GM06990 (cell line): Measurements from ENCODE around the gene PEA15.

Experiments used
- DNase-seq: peaks from one replicate; pipeline ENCODE4 v3.0.0-alpha.2; 2011; ENCODE audit not compliant: insufficient read length; ENCODE audit errors: extremely low read depth
- H3K27me3 ChIP-seq: replicated peaks from 2 replicates; pipeline ENCODE4 v1.6.0; 2011; ENCODE audit warnings: low read length; ENCODE audit not compliant: control insufficient read depth, insufficient read depth
- H3K36me3 ChIP-seq: 2 replicates; pipeline ENCODE4 v1.5.1; 2011; ENCODE audit warnings: low read length; ENCODE audit not compliant: control insufficient read depth, insufficient read depth
- H3K4me3 ChIP-seq: replicated peaks from 2 replicates; pipeline ENCODE4 v1.5.1; 2011; ENCODE audit warnings: low read depth, mild to moderate bottlenecking, control low read depth, low read length
- TF ChIP-seq, protein P1 (sequence below): IDR thresholded peaks from 2 replicates; pipeline ENCODE4 v1.5.1; 2011; ENCODE audit warnings: low read length, control low read depth, mild to moderate bottlenecking, inconsistent platforms; ENCODE audit not compliant: insufficient read depth, poor library complexity, severe bottlenecking

The PEA15 gene

GRCh38 chr1:160166166-160166868, 38.9 kb upstream of the PEA15 start:
- Histone ChIP-seq H3K4me3 (no peak overlapping the region), H3K27me3 (no peaks in the 10 kb centered on the region), H3K36me3 (no peaks in the 10 kb centered on the region)
- TF ChIP-seq, protein P1, sequence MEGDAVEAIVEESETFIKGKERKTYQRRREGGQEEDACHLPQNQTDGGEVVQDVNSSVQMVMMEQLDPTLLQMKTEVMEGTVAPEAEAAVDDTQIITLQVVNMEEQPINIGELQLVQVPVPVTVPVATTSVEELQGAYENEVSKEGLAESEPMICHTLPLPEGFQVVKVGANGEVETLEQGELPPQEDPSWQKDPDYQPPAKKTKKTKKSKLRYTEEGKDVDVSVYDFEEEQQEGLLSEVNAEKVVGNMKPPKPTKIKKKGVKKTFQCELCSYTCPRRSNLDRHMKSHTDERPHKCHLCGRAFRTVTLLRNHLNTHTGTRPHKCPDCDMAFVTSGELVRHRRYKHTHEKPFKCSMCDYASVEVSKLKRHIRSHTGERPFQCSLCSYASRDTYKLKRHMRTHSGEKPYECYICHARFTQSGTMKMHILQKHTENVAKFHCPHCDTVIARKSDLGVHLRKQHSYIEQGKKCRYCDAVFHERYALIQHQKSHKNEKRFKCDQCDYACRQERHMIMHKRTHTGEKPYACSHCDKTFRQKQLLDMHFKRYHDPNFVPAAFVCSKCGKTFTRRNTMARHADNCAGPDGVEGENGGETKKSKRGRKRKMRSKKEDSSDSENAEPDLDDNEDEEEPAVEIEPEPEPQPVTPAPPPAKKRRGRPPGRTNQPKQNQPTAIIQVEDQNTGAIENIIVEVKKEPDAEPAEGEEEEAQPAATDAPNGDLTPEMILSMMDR: no peak
- no peak for DNase-seq

GRCh38 chr1:160167056-160167455, 38.1 kb upstream of the PEA15 start:
- Histone ChIP-seq H3K36me3 (no peaks in the 10 kb centered on the region), H3K4me3 (no peak overlapping the region), H3K27me3 (no peaks in the 10 kb centered on the region)
- DNase-seq: no peak
- TF ChIP-seq, protein P1: no peak

- H3K4me3 ChIP-seq: no peak overlapping the region
- DNase-seq: no peak
- H3K27me3 ChIP-seq: no peaks in the 10 kb centered on the region
- TF ChIP-seq, protein P1: no peak
- H3K36me3 ChIP-seq: no peaks in the 10 kb centered on the region
Observed at GRCh38 chr1:160167580-160167979, 37.6 kb upstream of the PEA15 start.

- no peak for DNase-seq
- H3K4me3 ChIP-seq: no peak overlapping the region
- TF ChIP-seq, protein P1: no peak
- H3K27me3 ChIP-seq: no peaks in the 10 kb centered on the region
- H3K36me3 ChIP-seq: no peaks in the 10 kb centered on the region
Observed at GRCh38 chr1:160168016-160168415, 37.2 kb upstream of the PEA15 start.

DNA sequence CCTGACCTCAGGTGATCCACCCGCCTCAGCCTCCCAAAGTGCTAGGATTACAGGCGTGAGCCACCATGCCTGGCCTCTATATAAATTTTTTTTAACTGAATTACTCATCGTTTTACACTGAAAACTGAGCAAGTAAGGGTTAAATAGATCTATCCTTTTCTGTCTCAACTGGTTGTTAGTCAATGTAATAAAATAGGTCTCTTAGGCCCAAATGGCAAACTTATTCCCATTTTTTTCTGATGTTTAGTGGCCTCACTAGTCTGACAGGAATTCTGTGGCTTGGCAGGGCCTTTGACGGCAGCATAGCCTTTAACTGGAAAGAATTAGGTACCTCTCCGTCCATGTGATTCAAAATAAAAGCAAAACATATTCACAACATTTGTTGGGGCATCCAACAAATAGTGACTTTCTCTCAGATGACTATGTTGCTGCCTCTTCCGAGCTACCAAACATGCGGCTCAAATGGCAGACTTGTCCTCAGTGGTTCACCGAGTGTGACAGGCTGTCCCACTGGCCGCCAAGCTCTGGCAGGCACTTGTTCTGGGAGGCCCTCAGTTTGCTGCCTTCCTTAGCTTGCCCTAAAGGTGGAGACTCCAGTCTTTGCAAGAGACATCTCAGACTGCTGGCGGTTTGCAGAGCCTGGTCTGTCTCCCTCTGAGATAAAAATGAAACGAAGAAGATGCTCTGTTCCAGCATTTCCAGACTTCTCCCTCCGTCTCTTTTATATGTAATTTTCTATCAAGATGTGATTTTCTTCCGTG, 36.4 kb upstream of the PEA15 start:
- Histone ChIP-seq H3K4me3 (no peak overlapping the region), H3K36me3 (no peaks in the 10 kb centered on the region), H3K27me3 (no peaks in the 10 kb centered on the region)
- DNase-seq: peak; percentile 20
- TF ChIP-seq, protein P1: no peak
